Neutrophil (primary cell): ENCODE data around the gene PAFAH1B2.

Source experiments
- H3K27ac ChIP-seq: fragments of 200-600 bp; sonication (generic); 2 replicates; pipeline ENCODE4 v1.5.1; 2016; ENCODE audit warnings: mild to moderate bottlenecking, moderate library complexity
- H3K27me3 ChIP-seq: fragments of 200-600 bp; sonication (generic); 2 replicates; pipeline ENCODE4 v1.6.0; 2016; ENCODE audit warnings: mild to moderate bottlenecking
- H3K36me3 ChIP-seq: fragments of 200-600 bp; sonication (generic); 2 replicates; pipeline ENCODE4 v1.5.1; 2017
- H3K4me1 ChIP-seq, 2 experiments: fragments of 200-600 bp in 1 of 2; sonication (generic) in 1 of 2; 1 replicate in 1 of 2; 2 replicates in 1 of 2; pipeline versions ENCODE4 v1.5.1 to v1.6.1; 2013 to 2016; ENCODE audit warnings: low read depth in 1 of 2, low read length in 1 of 2, mild to moderate bottlenecking in 1 of 2, moderate library complexity in 1 of 2; ENCODE audit not compliant: control insufficient read depth in 1 of 2, insufficient read depth in 1 of 2
- H3K4me3 ChIP-seq, 2 experiments: fragments of 200-600 bp in 1 of 2; sonication (generic) in 1 of 2; 1 replicate in 1 of 2; 2 replicates in 1 of 2; pipeline ENCODE4 v1.5.1; 2013 to 2016; ENCODE audit warnings: low read depth in 1 of 2, low read length in 1 of 2, mild to moderate bottlenecking in 1 of 2, moderate library complexity in 1 of 2
- H3K9me3 ChIP-seq: fragments of 200-600 bp; sonication (generic); 2 replicates; pipeline ENCODE4 v1.5.1; 2016
- CTCF ChIP-seq: fragments of 200-600 bp; sonication (generic); IDR thresholded peaks from 2 replicates; pipeline ENCODE4 v1.5.1; 2016; ENCODE audit warnings: antibody characterized with exemption

PAFAH1B2 gene

GRCh38 chr11:117194267-117194666 lies 50.2 kb downstream of the PAFAH1B2 start:
- Histone ChIP-seq H3K27me3 (peaks cover 5% of the 10 kb centered on the region), H3K36me3 (peaks cover 27% of the 10 kb centered on the region), H3K4me1 (no peaks in the 10 kb centered on the region), H3K27ac (no peak overlapping the region), H3K9me3 (no peaks in the 10 kb centered on the region), H3K4me3 (no peak overlapping the region)
- no peak for TF ChIP-seq CTCF

DNA sequence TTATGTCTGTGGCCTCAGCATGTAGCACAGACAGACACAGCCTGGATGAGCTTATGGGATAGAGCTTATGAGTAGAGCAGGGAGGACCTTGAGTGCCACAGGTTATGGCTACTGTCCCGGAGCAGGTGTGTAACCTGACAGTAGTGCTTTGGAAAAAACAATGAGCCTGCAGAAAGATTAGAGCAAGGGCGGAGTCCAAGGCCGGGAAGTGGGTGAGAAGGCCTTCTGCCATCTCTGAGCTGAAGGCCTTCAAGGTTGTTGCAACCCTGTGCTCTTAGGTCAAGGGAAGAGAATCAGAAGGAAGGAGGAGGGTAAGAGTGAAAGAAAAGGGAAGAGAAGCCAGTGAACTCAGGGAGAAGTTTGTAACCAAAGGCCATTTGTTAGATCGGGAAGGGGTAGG lies 51.2 kb downstream of the PAFAH1B2 start:
- Histone ChIP-seq H3K9me3 (no peaks in the 10 kb centered on the region), H3K36me3 (peaks cover 17% of the 10 kb centered on the region), H3K27me3 (peaks cover 5% of the 10 kb centered on the region), H3K27ac (no peak overlapping the region), H3K4me3 (no peak overlapping the region), H3K4me1 (no peaks in the 10 kb centered on the region)
- TF ChIP-seq CTCF: no peak

DNA sequence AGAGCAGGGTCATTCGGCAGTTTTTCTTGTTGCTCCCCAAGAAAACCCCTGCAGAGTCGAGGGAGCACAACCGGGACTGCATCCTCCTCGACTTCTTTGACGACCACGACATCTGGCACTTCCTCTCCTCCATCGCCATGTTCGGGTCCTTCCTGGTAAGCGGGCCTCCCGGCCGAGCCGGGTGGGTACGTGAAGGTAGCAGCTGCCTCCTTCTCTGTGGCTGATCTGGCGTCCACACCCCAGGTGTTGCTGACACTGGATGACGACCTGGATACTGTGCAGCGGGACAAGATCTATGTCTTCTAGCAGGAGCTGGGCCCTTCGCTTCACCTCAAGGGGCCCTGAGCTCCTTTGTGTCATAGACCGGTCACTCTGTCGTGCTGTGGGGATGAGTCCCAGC lies 51.7 kb downstream of the PAFAH1B2 start:
- no peak overlapping the region for H3K4me3 ChIP-seq
- H3K36me3 ChIP-seq: peaks cover 12% of the 10 kb centered on the region
- TF ChIP-seq CTCF: no peak
- H3K4me1 ChIP-seq: no peaks in the 10 kb centered on the region
- no peaks in the 10 kb centered on the region for H3K9me3 ChIP-seq
- peaks cover 5% of the 10 kb centered on the region for H3K27me3 ChIP-seq
- H3K27ac ChIP-seq: no peak overlapping the region

DNA sequence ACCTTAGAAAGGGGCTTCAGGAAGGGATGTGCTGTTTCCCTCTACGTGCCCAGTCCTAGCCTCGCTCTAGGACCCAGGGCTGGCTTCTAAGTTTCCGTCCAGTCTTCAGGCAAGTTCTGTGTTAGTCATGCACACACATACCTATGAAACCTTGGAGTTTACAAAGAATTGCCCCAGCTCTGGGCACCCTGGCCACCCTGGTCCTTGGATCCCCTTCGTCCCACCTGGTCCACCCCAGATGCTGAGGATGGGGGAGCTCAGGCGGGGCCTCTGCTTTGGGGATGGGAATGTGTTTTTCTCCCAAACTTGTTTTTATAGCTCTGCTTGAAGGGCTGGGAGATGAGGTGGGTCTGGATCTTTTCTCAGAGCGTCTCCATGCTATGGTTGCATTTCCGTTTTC lies 52.9 kb downstream of the PAFAH1B2 start:
- Histone ChIP-seq H3K27ac (no peak overlapping the region), H3K4me3 (no peak overlapping the region), H3K36me3 (peaks cover 11% of the 10 kb centered on the region), H3K4me1 (no peaks in the 10 kb centered on the region), H3K9me3 (no peaks in the 10 kb centered on the region), H3K27me3 (peaks cover 5% of the 10 kb centered on the region)
- no peak for TF ChIP-seq CTCF

DNA sequence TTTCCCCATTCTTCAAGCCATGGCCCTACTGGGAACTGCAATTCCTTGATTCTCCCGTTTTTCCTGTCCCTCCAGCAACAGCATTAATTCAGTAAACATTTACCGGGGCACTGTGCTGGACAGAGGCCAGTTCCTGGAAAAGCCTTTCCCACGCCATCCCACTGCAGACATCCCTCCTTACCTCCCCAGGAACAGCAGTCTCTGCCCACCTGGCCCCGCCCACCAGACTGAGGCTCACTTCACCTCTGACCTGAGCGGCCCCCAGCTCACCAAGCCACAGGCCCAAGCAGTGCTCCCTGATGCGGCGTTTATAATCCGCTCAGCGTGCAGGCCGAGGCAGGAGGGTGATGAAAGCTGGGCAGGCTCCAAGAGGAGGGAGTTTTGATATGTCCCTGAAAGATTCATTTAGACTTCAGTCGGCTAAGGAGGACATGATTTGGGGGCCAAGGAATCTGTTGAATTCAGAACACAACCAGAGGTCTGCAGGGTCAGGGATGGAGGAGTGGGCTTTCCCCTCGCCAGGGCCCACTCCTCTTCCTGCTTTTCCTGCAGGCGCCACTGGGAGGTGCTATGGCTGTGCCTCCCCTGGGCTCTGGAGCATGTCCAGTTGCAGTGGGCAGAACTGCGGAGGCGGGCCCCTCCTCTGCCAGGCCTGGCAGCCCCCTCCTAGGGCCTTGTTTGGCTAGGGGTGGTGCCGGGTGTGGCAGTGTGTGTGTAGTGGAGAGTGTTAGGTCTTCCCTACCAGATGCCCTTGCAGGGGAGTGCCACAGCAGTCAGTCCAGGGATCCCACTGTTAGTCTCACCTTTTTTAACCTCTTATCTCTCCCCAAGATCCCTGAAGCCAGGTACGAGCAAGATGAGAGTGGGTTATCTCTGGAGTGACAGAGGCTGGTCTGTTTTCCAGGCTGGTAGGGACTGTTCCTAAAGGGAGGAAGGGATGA lies 53.7 kb downstream of the PAFAH1B2 start:
- TF ChIP-seq CTCF: no peak
- Histone ChIP-seq H3K4me1 (no peaks in the 10 kb centered on the region), H3K4me3 (no peak overlapping the region), H3K27ac (no peak overlapping the region), H3K9me3 (no peaks in the 10 kb centered on the region), H3K27me3 (peaks cover 5% of the 10 kb centered on the region), H3K36me3 (peaks cover 5% of the 10 kb centered on the region)
